ENCODE results near the gene CACNB1.
A peak's percentile ranks its signal among the peaks of the same experiment; 100 is the strongest.

CACNB1 gene

GRCh38 chr17:39210093-39210434 is 12.6 kb upstream of the CACNB1 start:
- H3K4me3 ChIP-seq (ENCODE audit: low read depth, low read length): no peak overlapping the region
- TF ChIP-seq, protein P1, sequence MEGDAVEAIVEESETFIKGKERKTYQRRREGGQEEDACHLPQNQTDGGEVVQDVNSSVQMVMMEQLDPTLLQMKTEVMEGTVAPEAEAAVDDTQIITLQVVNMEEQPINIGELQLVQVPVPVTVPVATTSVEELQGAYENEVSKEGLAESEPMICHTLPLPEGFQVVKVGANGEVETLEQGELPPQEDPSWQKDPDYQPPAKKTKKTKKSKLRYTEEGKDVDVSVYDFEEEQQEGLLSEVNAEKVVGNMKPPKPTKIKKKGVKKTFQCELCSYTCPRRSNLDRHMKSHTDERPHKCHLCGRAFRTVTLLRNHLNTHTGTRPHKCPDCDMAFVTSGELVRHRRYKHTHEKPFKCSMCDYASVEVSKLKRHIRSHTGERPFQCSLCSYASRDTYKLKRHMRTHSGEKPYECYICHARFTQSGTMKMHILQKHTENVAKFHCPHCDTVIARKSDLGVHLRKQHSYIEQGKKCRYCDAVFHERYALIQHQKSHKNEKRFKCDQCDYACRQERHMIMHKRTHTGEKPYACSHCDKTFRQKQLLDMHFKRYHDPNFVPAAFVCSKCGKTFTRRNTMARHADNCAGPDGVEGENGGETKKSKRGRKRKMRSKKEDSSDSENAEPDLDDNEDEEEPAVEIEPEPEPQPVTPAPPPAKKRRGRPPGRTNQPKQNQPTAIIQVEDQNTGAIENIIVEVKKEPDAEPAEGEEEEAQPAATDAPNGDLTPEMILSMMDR (IDR thresholded peaks at IDR 0.05; ENCODE audit: control insufficient read depth, extremely low read depth, insufficient read depth): no peak
- no peak for DNase-seq (ENCODE audit: low read depth)

GRCh38 chr17:39209317-39210092 is 12.0 kb upstream of the CACNB1 start:
- no peak overlapping the region for H3K4me3 ChIP-seq (ENCODE audit: low read depth, low read length)
- DNase-seq (ENCODE audit: low read depth): peak; percentile 43
- TF ChIP-seq, protein P1 (IDR thresholded peaks at IDR 0.05; ENCODE audit: control insufficient read depth, extremely low read depth, insufficient read depth): no peak

- TF ChIP-seq, protein P1 (IDR thresholded peaks at IDR 0.05; ENCODE audit: control insufficient read depth, extremely low read depth, insufficient read depth): no peak
- H3K4me3 ChIP-seq (ENCODE audit: low read depth, low read length): no peak overlapping the region
- no peak for DNase-seq (ENCODE audit: low read depth)
Observed at GRCh38 chr17:39208893-39209292, 11.4 kb upstream of the CACNB1 start.

DNA sequence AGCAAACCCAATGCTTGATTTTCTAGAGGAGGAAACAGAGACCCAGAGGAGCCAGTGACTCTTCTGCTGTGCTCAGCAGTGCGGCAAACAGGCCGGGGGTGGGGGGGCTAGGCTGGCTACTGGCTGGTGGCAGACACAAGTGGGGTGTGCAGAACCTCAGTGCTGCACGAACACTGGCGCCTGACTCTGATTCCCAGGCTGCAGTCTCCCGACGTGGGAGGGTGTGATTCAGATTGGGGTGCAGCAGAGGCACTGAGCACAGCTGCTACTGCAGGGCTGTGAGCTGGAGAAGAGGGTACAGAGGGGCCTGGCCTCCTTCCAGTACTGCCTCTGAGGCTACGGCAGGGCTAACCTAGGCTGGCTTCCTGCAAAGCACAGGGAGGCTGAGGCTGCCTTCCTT is 10.7 kb upstream of the CACNB1 start:
- TF ChIP-seq, protein P1 (IDR thresholded peaks at IDR 0.05; ENCODE audit: control insufficient read depth, extremely low read depth, insufficient read depth): no peak
- no peak overlapping the region for H3K4me3 ChIP-seq (ENCODE audit: low read depth, low read length)
- DNase-seq (ENCODE audit: low read depth): no peak

DNA sequence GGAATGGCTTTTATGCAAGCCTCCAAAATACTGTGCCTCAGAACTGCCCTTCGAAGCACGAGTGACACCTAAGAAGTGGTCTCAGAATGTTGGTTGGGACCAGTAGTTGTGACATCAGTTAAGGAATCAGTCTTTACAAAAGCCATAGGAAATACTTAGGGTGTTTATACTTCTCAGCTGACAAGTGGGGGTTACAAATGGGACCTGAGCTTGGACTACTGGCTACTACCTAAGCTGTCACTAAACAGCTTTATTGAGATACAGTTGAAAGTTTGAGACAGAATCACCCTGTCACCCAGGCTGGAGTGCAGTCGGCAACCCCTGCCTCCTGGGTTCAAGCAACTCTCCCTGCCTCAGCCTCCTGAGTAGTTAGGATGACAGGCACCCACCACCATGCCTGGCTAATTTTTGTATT is 7.7 kb upstream of the CACNB1 start:
- TF ChIP-seq, protein P1 (IDR thresholded peaks at IDR 0.05; ENCODE audit: control insufficient read depth, extremely low read depth, insufficient read depth): no peak
- no peak for DNase-seq (ENCODE audit: low read depth)
- no peak overlapping the region for H3K4me3 ChIP-seq (ENCODE audit: low read depth, low read length)

DNA sequence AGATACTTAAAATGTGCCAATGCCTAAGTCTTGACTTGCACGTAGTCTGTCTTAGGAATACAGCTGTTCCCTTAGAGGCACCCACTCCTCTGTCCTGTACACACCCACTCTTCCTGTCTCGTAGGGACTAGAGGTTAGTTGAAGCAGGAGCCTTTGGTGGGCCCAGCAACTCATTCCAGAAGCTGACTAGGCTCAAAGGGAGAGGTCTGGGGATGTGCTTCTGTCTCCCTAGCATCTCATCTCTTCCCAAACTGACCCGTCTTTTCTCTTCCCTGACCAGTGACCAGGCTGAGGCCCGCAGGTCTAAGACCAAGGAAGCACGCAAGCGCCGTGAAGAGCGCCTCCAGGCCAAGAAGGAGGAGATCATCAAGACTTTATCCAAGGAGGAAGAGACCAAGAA is 6.8 kb upstream of the CACNB1 start:
- TF ChIP-seq, protein P1 (IDR thresholded peaks at IDR 0.05; ENCODE audit: control insufficient read depth, extremely low read depth, insufficient read depth): no peak
- no peak overlapping the region for H3K4me3 ChIP-seq (ENCODE audit: low read depth, low read length)
- no peak for DNase-seq (ENCODE audit: low read depth)

DNA sequence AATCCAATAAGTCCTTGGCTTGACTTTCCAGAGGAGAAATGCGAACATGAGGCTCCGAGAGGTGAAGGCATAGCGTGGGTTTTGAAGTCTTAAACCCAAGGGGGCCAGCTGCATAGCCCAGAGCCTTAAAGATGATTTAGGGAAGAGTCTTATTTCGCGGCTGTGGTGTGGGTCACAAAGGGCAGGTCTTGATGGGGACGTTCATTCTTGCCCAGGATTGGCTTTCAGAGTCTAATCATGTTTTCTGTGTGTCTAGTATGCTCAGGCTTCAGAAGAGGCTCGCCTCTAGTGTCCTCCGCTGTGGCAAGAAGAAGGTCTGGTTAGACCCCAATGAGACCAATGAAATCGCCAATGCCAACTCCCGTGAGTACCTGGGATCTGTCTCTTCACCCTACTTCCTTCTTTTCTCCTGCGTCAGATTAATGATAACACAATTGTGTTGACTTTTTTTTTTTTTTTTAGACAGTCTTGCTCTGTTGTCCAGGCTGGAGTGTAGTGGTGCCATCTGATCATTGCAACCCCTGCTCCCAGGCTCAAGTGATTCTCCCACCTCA is 3.6 kb upstream of the CACNB1 start:
- TF ChIP-seq, protein P1 (IDR thresholded peaks at IDR 0.05; ENCODE audit: control insufficient read depth, extremely low read depth, insufficient read depth): no peak
- no peak for DNase-seq (ENCODE audit: low read depth)
- H3K4me3 ChIP-seq (ENCODE audit: low read depth, low read length): peak overlapping the region; percentile 92
